ENCODE results near the gene CHST15. TPM values are rescaled to one million over a fixed set of nuclear protein-coding genes. Genes with fewer than 3 reads are reported as not detected.
A peak's percentile ranks its signal among the peaks of the same experiment; 100 is the strongest.

Gene CHST15
- polyA plus RNA-seq, 1 experiment = 6.2 TPM

- no peak for DNase-seq (ENCODE audit: low read depth)
- Histone ChIP-seq H3K36me3 (ENCODE audit: control insufficient read depth, insufficient read depth, low read length) (no peaks in the 10 kb centered on the region), H3K4me3 (ENCODE audit: low read depth, low read length) (no peak overlapping the region), H3K27me3 (ENCODE audit: control insufficient read depth, insufficient read depth, low read length) (peaks cover 2% of the 10 kb centered on the region; the same call in 1 of the 2 replicates)
- POLR2A ChIA-PET = no interaction called here
- TF ChIP-seq CTCF (IDR thresholded peaks at IDR 0.05; ENCODE audit: insufficient read depth, low read depth, low read length) = no peak
- CTCF ChIA-PET = interaction anchor here (1.0 kb wide), 1 partner anchor 303 kb away, joined by 3 read pairs; no protein-coding TSS in a partner anchor
Measured at GRCh38 chr10:124086097-124086710, 7.2 kb downstream of the CHST15 start.

GRCh38 chr10:124085680-124086079 lies 7.7 kb downstream of the CHST15 start:
- no peak for DNase-seq (ENCODE audit: low read depth)
- CTCF ChIA-PET = no interaction called here
- H3K36me3 ChIP-seq (ENCODE audit: control insufficient read depth, insufficient read depth, low read length) = no peaks in the 10 kb centered on the region
- TF ChIP-seq CTCF (IDR thresholded peaks at IDR 0.05; ENCODE audit: insufficient read depth, low read depth, low read length) = no peak
- no peak overlapping the region for H3K4me3 ChIP-seq (ENCODE audit: low read depth, low read length)
- no peaks in the 10 kb centered on the region for H3K27me3 ChIP-seq (ENCODE audit: control insufficient read depth, insufficient read depth, low read length)
- POLR2A ChIA-PET = no interaction called here

- ChIA-PET CTCF (interaction anchor here (1.9 to 2.1 kb wide), 2 partner anchors 11 to 89 kb away, joined by 4 to 5 read pairs; no protein-coding TSS in a partner anchor), POLR2A (no interaction called here)
- Histone ChIP-seq H3K36me3 (ENCODE audit: control insufficient read depth, insufficient read depth, low read length) (no peaks in the 10 kb centered on the region), H3K27me3 (ENCODE audit: control insufficient read depth, insufficient read depth, low read length) (no peaks in the 10 kb centered on the region), H3K4me3 (ENCODE audit: low read depth, low read length) (no peak overlapping the region)
- no peak for TF ChIP-seq CTCF (IDR thresholded peaks at IDR 0.05; ENCODE audit: insufficient read depth, low read depth, low read length)
- no peak for DNase-seq (ENCODE audit: low read depth)
Measured at GRCh38 chr10:124084708-124085107, 8.7 kb downstream of the CHST15 start.

GRCh38 chr10:124083740-124084397 lies 9.5 kb downstream of the CHST15 start:
- DNase-seq (ENCODE audit: low read depth) = peak; percentile 41
- CTCF ChIA-PET = interaction anchor here (1.0 to 2.1 kb wide), 5 partner anchors 8 to 115 kb away, joined by 3 to 5 read pairs (median 4); no protein-coding TSS in a partner anchor

More at GRCh38 chr10:124083740-124084397, 9.5 kb downstream of the CHST15 start:
- no peaks in the 10 kb centered on the region for H3K27me3 ChIP-seq (ENCODE audit: control insufficient read depth, insufficient read depth, low read length)
- POLR2A ChIA-PET = interaction anchor here (0.6 kb wide), 2 partner anchors 370 to 1668 kb away, joined by 3 to 4 read pairs; no protein-coding TSS in a partner anchor
- no peaks in the 10 kb centered on the region for H3K36me3 ChIP-seq (ENCODE audit: control insufficient read depth, insufficient read depth, low read length)
- H3K4me3 ChIP-seq (ENCODE audit: low read depth, low read length) = no peak overlapping the region
- TF ChIP-seq CTCF (IDR thresholded peaks at IDR 0.05; ENCODE audit: insufficient read depth, low read depth, low read length) = no peak

All from BJ (cell line).